HG03565 (cell line): ENCODE measurements around the gene FRMD4A.
"Not testable (repeated sequence)": the region's sequence is repeated elsewhere in the genome, so short reads cannot be mapped to it uniquely, and the experiment has no call there.

ENCODE experiments used
- ATAC-seq: cut with Tn5 transposase; IDR thresholded peaks from one replicate; pipeline ENCODE4 v1.9.1; 2021; ENCODE audit warnings: mild to moderate bottlenecking, moderate library complexity; ENCODE audit not compliant: unreplicated experiment

FRMD4A gene

GRCh38 chr10:13716081-13717071, 614.3 kb downstream of the FRMD4A start:
- no peak for ATAC-seq

DNA sequence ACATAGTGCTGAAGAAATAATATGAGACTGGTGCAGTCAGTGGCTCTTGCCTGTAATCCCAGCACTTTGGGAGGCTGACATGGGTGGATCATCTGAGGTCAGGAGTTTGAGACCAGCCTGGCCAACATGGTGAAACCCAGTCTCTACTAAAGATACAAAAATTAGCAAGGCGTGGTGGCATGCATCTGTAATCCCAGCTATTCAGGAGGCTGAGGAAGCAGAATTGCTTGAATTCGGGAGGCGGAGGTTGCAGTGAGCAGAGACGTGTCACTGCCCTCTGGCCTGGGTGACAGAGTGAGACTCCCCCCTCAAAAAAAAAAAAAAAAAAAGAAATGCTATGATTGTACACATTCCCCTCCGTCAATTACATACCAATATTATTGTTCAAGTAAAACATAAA, 615.1 kb downstream of the FRMD4A start:
- ATAC-seq = not testable (repeated sequence)

DNA sequence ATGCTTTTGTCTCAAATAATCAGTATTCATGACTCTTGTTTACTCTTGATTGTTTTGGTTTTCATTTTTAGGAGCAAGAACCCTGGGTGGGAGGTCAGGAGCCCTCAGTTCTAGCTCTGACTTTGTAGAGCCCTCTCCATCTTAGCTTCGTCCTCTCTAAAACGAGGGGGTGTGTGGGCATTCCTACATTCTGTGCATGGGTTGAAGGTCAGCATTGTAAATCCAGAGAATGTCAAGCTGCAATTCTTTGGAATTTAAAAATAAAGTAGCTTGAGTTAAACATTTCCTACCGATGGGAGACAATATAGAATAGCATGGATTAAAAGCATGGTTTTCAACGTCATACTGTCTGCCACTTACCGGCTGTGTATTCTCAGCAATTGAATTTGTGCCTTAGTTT, 615.6 kb downstream of the FRMD4A start:
- no peak for ATAC-seq

- peak; percentile 77 for ATAC-seq
Measured at GRCh38 chr10:13712837-13713581, 617.7 kb downstream of the FRMD4A start.

GRCh38 chr10:13712476-13712836, 618.3 kb downstream of the FRMD4A start:
- no peak for ATAC-seq

GRCh38 chr10:13711291-13711690, 619.4 kb downstream of the FRMD4A start:
- ATAC-seq = no peak

DNA sequence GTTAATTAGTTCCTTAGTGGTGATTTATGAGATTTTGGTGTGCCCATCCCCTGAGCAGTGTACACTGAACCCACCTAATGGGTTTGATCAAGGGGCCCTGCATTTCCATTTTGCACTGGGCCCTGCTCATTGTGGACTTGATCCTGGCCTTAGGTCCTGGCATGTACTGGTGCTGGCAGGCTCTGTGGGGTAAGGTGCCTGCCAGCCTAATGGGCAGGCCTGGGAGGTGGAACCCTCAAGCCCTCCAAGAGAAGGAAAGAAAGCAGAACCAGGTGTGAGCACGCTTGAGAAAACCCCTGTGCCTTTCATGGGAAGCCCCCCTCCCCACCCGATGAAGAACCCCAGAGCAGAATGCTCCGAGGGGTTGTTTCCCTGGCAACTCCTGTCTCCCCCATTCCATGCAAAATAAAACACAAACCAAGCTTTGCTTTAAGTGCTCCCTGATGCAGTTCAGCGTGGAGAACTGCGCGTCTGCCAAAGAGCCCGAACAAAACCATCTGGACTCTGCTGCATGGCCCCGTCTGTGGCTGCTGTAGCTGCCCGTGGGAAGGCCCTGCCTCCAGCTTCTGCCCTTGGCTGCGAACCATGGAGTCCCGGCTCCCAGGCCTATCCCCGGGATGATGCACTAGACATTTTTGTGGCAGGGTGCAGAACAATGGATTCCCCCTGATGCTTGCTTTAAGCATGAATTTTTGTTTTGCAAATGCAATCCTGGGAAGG, 620.6 kb downstream of the FRMD4A start:
- no peak for ATAC-seq

DNA sequence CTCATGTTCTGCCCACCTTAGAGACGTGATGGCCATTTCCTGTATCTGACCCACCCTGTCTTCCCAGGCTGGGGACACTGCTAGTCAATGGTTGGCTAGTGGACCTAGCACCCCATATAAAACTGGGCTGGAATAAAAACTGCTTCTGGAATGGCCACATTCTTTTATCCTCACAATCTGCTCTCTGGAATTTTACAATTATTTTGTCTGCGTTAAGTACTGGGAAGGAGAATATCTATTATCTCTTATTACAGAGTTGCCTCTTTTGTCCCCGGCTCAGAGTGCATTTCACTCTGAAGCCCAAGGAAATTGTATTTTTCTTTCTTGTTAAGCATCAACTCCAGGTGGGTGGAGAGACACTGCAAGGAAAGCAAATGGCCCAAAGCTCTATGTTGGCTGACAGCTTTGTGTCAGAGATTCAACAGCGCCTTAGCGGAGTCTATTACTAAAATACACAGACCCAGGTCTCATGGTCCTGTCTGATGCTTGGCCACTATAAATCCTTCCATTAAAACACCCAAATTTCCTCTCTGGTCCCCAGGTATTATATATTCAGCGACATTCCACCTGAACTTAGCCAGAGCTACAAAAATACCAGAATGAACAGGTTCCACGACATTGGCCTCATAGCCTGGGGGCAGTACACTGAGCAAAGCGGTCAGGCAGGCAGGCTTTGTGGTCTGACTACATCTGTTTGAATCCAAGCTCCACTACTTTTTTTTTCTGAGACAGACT, 622.3 kb downstream of the FRMD4A start:
- ATAC-seq = no peak

DNA sequence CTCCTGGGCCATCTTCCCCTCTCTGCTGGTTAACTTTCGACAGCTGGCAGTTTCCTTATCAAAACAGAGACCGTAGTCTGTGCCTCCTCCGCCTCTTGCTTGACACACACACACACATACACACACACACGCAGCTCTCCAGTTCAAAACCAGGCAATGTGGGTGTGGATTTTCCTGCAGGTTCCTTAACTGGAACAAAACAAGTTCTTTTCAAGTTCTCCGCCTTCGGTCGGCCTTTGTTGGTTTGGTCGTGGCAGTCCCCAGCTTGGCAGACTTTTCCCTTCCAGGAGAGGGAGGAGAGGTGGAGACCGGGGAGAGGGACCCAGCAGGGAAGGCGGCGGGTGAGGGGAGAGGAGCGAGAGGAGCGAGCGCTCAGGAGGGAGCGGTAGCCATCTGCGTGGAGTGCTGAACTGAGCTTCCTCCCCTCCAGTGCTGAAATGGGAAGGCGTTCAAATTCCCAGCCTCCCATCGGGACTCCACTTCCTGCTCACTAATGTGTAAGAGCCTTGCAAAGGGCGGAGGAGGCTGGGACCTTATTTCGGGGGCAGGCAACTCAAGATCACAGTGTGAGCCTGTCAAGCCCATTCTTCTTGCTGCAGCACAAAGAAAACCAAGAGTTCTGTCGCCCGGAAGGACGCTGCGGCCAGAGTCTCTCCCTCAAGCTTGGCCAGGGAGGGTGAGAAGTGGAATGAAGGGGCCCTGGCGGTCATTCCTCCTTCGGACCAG, 623.4 kb downstream of the FRMD4A start:
- ATAC-seq = no peak

- ATAC-seq = no peak
Measured at GRCh38 chr10:13706604-13707003, 624.1 kb downstream of the FRMD4A start.

- ATAC-seq = no peak
Measured at GRCh38 chr10:13706175-13706574, 624.5 kb downstream of the FRMD4A start.

DNA sequence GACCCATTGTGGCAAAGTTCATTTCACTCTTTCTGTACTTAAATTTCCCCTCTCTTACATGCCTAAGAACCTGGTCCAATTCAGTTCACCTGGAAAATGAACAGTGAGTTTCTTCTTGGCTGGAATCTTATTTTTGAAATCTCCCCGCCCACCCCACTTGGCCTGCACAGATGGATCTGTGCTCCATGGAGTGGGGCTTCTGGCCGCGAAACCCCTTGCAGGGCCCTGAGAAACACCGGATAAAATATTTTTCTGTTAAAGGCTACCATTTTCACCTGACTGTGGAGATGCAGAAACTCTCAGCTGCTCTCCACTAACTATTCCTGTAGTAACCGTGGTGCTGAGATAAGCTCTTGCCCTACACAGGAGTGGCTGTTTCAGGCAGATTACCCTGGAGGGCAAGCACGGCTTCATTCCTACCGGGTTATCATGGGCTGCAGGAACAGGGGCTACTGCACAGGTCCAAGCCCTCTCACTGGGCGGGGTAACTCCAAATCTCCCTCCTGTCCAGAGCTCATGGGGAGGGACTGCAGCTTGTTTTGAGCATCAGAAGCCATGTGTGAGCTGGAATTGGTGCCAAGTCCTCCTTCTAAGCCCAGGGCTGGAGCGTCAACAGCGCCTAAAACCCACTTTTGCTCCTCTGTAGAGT, 625.1 kb downstream of the FRMD4A start:
- no peak for ATAC-seq

- ATAC-seq = no peak
Measured at GRCh38 chr10:13704964-13705363, 625.8 kb downstream of the FRMD4A start.

DNA sequence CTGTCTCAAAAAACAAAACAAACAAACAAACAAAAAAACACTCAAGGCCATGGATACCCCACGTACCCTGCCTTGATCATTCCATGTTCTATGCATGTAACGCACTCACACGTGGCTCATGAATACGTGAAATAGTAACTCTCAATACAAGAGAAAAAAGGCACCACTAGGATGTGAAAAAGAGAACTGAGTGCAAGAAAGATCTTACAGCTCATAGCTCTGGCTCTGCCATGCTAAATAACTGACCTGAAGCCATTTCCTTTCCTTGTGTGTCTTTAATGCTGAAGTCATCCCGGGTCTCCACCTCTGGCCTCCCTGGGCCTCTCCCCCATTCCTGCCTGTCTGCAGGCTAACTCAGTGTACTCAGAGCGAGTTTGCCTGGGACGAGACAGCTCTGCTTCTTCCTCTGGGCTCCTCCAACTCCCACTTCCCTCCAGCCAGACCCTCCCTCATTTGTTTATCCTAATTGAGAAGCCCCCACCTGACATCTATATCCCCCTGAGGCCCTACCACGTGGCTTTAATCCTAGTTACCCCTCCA, 626.7 kb downstream of the FRMD4A start:
- ATAC-seq = no peak

DNA sequence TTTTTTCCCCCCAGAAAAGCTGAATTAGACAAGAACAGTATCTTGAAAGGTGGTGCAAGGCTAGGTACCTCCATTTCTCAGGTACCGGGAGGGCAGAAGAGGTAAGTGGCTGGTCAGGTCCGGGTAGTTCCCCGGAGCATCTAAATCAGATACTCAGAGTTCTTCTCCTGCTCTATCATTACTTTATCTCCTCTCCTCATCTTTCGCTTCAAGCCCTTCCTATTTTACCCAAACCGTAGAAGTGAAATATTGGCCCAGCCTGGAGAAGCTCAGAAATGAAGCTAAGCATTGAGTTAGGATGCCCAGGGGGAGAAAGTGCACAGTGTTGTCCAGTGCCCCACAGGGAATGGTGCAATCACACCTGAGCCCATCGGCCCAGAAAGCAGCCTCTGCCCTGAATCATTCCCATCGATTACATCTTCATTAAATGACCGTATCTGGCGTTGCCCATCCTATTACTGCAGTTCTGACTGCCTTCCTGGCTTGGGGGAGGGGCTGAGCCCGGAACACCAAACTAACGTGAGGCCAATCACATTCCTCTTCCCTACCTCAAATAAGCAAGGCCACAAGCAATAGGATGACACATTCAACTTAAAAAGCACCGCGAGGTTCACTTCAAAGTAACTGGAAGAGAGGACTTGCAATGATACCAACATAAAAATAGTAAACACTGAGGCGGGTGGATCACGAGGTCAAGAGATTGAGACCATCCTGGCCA, 627.5 kb downstream of the FRMD4A start:
- no peak for ATAC-seq

- ATAC-seq = no peak
Measured at GRCh38 chr10:13701157-13701919, 629.4 kb downstream of the FRMD4A start.

DNA sequence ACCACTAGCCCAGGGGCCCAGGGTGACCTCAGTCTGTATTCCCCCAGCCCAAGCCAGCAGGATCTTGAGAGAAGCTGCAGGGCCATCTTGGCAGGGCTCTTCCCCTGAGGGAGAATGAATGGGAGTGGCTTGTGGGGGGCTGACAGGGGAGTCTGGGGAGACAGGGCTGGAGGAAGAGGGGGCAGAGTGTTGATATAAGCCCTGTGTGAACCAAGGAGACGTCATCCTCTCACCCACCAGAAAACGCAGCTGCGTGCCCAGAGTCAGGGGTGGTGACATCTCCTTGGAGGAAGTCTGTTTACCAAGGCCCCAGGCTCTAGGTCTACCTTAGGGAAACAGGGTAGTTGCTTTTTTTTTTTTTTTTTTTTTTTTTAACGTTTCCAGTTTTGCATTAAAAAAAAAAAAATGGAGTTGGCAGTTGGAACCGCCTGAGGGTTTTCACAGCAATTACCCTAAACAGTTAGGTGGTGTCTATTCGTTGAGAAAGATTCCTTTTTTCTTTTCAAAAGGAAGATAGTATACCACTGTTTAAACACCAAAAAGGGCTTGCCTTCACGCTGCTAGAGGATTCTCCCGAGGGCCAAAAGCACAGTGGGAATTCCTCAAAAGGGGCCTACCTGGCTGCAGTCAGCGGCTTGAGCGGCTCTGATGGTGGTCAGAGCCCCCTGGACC, 630.1 kb downstream of the FRMD4A start:
- no peak for ATAC-seq
